PC-3 (cell line): ENCODE results near the gene TACC2.

ENCODE experiments used
- CTCF ChIP-seq: fragments of 300-600 bp; sonication (generic); conservative IDR thresholded peaks from 2 replicates; pipeline ENCODE4 v1.5.1; 2017; ENCODE audit warnings: antibody characterized with exemption, low read depth, mild to moderate bottlenecking, low read length
- EZH2 ChIP-seq: fragments of 300-600 bp; sonication (generic); IDR thresholded peaks from one replicate; pipeline ENCODE4 v1.6.1; 2017; ENCODE audit warnings: antibody characterized with exemption, mild to moderate bottlenecking, low read length; ENCODE audit not compliant: unreplicated experiment
- EZH2phosphoT487 ChIP-seq: fragments of 300-600 bp; sonication (generic); IDR thresholded peaks from 2 replicates; pipeline ENCODE4 v1.6.1; 2018; ENCODE audit warnings: mild to moderate bottlenecking, antibody characterized with exemption, low read length, borderline replicate concordance

GRCh38 chr10:122127943-122128342 is 139.0 kb downstream of the TACC2 start:
- TF ChIP-seq CTCF = no peak
- no peak for TF ChIP-seq EZH2phosphoT487
- TF ChIP-seq EZH2 = no peak
